ENCODE measurements around the gene REN. TPM values are rescaled to one million over a fixed set of nuclear protein-coding genes. Genes with fewer than 3 reads are reported as not detected.

Gene REN
- total RNA-seq, 2 donors from 2014 or later: 0.18 to 0.59 TPM

DNA sequence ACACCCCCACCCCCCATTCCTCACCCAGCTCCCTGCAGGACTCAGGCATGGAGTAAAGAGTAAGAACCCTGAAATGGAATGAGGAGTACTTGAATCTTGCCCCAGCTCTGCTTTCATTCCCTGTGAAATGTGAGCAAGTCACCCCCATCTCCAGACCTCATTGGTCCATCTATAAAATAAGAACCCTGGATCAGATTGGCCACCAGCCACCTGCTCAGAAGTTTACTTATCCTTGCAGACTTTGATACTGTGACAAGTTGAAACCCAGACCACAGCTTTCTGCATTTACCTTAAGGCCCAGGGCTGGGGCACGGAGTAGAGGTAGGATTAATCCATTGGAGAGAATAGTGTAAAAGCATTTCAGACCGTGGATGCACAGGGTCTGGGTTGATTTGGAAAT is 27.9 kb upstream of the REN start:
- ATAC-seq (peak; percentile 26), DNase-seq (peak in 1 of 2 donors; percentile 26)
- intact Hi-C loops (cut with DNase I, micrococcal nuclease): no loop called here

DNA sequence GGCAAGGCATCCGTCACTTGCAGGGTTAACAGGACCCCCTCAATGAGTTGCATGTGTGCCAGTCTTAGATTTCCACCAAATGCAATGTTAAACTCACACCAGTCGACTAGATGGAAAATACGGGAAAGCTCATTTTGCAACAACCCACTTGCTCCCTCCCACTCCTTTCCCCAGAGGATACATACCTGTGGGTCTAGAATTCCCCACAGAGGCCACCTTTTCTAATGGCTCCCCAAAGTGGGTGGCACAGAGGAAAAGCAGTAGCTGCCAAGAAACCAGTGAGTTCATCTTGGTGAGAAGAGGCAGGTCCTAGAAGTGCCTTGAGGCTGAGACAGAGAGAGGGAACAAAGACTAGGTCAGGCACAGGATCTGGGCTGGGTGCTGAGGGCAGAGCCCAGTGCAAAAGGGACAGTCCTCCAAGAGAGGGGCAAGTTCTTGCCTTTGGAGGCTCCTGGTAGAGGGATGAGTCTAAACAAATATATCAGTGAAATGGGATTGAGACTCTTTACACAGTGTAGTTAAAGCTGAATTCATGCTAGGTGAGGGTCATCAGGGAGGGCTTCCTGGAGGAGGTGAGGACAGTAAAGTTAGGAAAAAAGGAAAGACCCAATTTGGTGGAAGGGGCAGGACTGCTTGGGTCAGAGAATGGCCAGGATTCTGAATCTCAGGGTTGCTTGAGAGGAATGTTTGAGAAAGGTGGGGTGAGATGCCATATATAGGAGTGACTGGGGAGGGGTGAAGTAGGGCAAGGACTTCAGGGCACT is 26.6 kb upstream of the REN start:
- intact Hi-C loops (cut with DNase I, micrococcal nuclease): no loop called here
- ATAC-seq (peak; percentile 15), DNase-seq (no peak)

DNA sequence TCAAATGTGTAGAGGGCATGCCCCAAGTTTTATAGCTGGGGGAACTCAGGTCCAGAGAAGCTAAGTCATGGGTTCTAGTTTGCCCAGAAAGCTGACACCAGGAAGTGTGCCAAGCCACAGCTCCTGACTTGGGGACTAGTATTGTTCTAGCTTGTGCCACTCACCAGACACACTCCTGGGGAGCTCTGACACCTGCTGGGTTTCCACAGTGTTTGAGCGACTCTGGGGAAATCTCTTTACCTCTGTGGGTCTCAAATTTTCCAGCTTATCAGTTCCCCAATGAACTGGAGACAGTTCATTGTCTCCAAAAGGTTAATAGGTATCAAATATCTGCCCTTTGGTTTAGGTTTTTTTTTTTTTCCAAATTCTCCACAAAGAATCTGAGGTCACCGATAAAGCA is 25.9 kb upstream of the REN start:
- ATAC-seq: no peak

DNA sequence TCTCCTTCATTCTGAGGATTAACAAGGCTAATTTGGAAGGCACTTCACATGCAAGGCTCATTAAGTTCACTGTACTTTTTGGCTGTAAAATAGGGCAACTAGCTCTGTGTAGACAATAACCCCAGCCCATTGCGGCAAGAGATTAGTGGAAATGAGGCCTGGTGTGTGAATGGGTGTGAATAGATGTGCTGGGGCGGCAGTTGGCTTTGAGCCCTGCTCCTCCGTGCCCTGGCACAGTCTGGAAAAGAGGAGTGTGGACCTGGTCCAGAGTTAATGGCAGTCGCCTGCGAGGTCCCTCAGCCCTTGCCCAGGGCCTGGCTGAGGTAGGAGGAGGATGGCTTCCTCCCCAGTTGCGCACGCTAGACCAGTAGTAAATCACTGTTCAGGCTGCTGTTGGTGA is 25.3 kb upstream of the REN start:
- intact Hi-C loops (cut with DNase I, micrococcal nuclease): no loop called here
- peak in 1 of 2 donors; percentile 11 for DNase-seq
- ATAC-seq: peak; percentile 23

More for the DNA sequence above, 25.9 kb upstream of the REN start:
- no peak for DNase-seq
- intact Hi-C loops (cut with DNase I, micrococcal nuclease): no loop called here

DNA sequence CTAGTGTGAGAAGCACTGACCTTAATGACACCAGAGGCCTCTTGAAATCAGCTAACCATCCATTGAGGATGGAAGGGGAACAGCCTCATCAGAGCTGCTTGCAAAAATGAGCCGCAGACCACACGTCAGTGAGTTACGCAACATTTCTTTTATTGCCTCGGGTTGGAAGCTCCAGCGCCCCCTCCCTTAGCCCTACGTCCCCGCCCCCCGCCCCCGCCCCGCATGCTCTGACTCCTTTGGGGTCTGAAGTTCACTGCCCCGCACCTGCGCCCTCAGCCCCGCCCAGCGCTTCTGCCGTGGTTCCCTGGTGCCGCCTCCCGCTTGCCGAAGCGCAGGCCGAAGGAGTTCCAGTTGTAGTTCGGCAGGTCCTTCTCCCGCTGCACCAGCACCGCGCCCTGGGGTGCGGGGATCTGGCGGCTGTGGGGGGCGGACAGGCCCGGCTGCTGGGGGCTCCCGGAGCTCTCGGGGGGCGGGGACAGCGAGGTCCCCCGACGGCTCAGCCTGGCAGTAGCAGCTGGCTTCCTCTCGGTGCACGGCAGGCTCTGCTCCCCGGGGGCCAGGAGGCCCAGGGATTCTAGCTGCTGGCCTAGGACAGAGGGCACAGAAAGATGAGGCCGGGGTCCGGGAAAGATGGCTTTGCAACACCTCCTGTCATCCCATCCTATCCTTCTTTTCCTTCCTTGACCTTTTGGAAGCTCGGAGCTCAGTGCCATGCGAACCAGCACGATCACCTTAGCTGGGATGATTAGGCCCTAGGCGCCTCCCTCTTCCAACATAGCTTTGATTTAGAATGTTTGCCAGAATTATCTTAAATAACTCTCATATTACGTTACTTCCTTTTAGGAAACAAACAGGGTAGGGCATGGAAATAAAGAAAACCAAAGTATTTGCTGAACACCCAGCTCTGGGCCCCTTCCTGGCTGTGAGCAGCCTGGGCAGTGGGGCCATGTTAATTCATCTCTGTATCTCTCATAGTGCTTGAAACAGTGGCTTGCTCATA is 24.4 kb upstream of the REN start:
- intact Hi-C loops (cut with DNase I, micrococcal nuclease): no loop called here
- ATAC-seq: peak; percentile 86
- DNase-seq: peak; percentile 71 to 73

DNA sequence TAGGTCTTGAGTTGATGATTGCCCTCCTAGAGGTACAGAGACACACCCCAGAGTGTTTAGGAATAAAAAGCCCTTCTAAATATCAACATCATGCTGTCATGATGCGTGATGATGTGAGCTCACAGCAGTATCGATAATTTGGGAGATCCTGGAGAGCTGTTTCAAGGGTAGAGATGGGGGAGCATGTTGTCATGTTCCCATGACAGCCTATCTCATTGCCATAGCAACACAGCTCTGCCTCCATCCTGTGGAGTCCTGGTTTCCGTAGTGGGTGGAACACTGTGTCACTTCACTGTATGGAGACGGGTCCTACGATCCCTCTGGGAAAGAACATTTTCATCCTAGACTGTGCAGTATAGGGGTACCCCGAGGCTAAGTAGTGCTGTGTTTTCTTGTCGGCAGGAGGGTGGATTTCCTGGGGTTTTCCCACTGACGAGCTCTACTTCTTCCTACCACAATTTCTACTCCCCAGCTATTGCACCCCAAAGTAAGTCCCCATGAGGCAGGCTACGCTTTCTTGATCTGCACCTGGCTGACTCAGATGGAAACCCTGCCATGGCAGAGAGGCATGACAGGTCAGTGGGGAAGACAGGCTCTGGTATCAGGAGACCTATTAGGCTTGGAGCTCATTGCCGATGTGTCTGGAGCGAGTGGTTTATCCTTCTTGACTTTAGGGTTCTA is 23.0 kb upstream of the REN start:
- DNase-seq (no peak), ATAC-seq (no peak)

DNA sequence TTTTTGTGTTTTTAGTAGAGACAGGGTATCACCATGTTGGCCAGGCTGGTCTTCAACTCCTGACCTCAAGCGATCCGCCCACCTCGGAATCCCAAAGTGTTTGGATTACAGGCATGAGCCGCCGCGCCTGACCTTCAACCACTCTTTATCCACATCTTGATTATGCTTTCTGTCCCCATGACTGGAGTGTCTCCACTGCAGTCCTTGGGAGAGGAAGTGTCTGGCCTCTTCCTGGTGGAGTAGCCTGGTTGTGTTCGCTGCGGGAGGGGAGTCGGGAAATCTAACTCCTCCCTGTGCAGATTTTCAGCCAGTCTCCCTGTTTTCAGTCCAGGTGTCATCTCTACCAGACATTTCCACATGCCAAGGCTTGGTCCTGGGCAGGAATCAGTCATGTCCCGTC is 20.5 kb upstream of the REN start:
- no peak for ATAC-seq
- intact Hi-C loops (cut with DNase I, micrococcal nuclease): no loop called here
- no peak for DNase-seq

More for the DNA sequence above, 23.0 kb upstream of the REN start:
- intact Hi-C loops (cut with DNase I, micrococcal nuclease): no loop called here

DNA sequence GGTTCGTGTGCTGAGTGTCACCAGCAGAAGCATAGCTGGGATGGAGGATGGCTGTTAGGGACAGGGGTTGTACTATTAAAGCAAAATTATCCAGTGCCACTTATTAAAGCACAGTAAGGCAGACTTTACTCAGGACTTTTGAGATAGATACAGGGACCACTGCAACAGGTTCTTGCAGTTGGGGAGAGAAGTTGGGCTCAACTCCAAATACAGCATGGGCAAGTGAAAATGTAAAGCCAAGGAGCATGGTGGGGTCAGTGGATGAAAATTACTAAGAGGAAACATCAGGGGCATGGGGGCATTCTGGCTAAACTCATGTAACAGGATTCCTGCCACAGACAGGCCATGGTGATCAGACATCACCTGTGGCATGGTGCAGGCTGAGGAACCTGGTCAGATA is 15.0 kb upstream of the REN start:
- intact Hi-C loops (cut with DNase I, micrococcal nuclease): no loop called here
- no peak for ATAC-seq
- no peak for DNase-seq

DNA sequence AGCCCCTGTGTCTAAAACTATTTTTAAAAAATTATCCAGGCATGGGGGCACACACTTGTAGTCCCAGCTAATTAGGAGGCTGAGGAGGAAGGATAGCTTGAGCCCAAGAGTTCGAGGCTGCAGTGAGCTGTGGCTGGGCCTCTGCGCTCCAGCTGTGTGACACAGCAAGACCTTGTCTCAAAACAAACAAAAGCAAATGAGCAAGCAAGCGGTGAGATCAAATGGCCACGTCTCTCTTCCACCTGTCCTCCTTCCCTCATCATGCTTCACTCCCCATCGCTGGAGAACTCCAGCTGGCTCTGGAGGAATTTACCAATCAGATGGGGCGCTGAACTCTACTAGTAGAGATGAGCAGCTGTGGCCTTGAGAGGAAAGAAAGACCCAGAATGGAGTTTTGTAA is 14.0 kb upstream of the REN start:
- DNase-seq (no peak), ATAC-seq (no peak)
- intact Hi-C loops (cut with DNase I, micrococcal nuclease): no loop called here

DNA sequence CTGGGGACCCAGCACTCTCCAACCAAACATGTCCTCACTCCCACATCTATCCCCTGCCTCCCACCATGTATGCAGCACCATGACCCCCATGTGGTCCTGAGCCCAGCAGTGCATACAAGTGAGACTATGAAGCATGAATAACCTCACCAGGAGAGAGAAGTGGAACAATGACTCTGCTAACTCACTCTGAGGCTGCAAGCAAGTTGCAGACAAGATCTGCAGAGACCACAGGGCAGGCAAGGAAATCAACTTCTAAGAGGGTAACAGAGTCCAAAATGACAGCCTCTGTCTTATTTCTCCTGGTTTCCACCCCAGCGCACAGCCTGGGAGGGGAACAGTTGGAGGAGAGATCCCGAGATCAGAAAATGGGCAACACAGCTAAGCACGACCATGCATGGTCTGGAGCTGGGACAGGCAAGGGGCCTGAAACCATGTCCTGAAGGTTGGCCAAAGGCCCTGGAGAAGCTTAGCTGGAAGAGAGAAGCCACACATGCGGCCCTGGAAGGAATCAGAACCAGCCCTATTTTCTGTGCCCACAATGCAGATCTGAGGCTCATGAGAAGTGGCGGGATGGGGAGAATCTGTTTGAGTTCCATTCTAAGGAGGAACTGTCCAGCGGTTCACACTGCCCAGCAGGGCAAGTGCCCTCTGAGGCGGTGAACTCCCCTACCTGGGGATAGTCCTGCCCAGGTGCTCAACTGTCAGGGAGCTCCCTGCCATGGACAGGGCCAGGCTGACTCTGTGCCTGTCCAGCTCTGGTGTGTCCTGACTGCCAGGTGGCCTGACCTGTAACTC is 12.5 kb upstream of the REN start:
- ATAC-seq (no peak), DNase-seq (no peak)

DNA sequence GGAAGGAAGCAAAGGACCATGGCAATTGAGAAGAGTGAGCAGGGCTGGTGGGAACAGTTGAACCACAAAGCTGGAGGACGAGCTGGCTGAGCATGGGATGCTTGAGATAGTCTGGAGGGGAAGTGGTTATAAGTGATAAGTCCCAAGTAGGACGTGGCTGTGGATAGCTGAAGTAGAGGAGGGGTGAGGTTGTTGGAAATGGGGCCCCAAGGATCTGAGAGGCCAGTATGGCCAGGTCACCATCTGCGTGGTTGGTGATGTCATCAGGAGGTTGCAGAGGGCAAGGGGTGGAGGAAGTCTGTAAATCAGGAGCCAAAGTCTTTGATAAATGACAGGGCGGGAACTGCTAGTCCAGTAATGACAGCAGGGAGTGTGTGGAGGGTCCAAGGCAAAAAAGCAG is 11.0 kb upstream of the REN start:
- ATAC-seq (peak; percentile 68), DNase-seq (no peak)
- intact Hi-C loops (cut with DNase I, micrococcal nuclease): no loop called here

More for the DNA sequence above, 12.5 kb upstream of the REN start:
- intact Hi-C loops (cut with DNase I, micrococcal nuclease): no loop called here

DNA sequence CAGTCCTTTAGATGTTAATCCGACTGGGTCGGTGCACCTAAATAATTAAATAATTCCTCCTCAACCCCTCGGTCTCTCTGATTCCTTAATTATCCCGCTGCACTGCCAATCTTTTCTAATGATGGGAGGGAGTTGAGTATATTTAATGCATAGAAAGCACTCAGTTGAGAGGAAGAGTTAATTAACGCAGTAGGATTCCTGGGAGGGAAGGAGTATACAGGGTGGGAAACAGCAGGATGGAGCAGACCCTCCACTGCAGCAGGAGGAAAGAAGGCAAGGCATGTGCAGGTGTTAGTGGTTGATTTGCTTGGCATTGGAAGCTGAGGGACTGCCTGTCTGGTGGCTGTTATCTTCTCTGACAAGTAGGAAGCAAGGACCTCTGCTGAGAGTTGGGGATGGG is 9.9 kb upstream of the REN start:
- ATAC-seq (no peak), DNase-seq (no peak)
- intact Hi-C loops (cut with DNase I, micrococcal nuclease): no loop called here

DNA sequence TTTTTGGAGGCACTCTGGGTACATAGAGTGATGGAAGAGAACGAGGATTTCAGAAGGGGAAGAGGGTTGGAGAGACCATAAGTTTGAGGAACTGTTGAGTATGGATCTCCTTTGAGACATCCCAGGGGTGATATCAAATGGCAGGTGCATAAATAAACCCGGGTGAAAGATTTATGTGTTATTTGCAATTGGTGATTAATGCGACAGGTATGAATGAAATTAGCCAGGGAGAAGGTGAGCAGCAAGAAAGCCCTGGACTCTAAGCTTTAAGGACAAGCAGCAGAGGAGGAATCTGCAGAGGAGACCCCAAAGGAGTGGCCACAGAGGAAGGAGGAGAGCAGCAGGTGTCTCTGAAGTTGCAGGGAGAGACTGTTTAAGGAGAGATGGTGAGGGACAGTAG is 8.8 kb upstream of the REN start:
- DNase-seq: no peak
- no peak for ATAC-seq
- intact Hi-C loops (cut with DNase I, micrococcal nuclease): no loop called here

DNA sequence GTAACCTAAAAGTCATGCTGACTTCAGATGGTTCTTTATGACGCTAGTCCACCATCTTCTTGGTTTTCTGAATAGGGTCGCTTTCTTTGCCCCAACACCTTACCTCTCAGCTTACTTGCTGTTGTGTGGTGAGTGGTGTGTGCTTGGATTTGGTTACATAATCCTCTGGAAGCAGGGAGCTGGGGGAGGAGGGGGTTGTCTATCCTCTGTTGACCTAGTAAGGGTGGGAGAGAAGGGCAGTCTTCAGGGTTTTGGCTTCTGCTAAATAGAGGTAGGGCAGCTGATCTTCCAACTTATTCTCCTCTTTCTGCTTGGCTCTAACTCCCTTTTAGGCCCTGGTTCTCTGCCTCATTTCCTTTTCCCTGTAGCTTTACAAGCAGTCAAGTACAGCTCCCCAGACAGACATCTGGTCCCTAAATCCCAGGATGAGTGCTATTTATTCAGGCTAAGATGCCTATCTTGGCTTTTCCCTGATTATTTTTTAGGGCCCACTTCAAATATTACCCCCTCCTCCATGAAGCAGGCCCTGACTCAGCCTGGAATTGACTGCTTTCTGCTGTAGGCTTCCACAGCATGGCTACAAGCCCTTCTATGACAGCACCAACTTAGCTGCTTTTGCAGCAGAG is 6.4 kb upstream of the REN start:
- no peak for DNase-seq
- no peak for ATAC-seq
- intact Hi-C loops (cut with DNase I, micrococcal nuclease): no loop called here

DNA sequence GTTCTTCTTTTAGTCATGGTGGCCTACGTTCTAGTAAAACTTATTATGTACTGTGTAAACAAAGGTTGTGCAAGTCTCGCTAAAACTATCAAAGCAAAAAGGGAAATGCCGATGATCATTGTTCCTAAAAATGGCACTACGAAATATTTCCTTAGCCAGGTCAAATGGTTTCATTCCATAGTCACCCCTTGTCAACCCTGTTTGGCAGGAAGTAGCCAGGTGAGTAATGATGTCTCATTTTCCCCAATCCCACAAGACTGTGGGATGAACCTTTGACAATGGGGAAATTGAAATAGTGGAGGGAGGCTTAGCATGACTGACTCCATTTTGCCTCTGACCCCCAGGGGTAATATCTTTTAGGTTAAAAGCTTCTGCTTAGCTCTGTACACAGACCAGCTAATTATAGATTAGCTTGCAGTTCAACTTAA is 5.6 kb upstream of the REN start:
- intact Hi-C loops (cut with DNase I, micrococcal nuclease): no loop called here
- ATAC-seq (no peak), DNase-seq (no peak)

DNA sequence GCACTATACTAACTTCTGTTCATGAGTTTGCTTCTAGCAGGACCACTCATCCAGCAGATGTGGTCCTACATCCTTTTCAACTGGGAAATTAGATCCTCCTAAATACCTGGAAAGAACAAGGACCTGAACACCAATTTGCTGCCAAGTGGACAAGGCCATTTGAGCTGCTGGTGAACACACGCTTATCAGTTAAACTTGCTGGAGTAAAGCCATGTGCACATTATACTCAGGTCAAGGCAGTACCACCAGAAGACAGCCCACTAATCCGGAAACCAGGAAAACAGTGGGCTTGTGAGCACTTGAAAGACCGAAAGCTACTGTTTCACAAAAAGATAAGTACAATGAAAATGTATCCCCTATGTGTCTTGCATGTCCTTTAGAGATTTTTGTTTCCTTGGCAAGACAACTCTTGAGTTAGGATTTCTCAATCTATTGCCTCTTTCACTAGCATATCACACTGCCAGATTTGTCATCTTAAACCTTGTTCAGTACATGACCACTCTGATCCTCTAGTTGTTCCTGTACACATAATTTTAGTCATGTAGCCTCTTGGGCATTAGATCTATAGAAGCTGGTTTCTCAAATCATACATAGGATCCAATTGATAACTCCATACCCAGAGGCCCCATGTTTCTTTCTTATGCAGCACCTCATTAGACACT is 4.5 kb upstream of the REN start:
- DNase-seq (no peak), ATAC-seq (no peak)
- intact Hi-C loops (cut with DNase I, micrococcal nuclease): no loop called here

DNA sequence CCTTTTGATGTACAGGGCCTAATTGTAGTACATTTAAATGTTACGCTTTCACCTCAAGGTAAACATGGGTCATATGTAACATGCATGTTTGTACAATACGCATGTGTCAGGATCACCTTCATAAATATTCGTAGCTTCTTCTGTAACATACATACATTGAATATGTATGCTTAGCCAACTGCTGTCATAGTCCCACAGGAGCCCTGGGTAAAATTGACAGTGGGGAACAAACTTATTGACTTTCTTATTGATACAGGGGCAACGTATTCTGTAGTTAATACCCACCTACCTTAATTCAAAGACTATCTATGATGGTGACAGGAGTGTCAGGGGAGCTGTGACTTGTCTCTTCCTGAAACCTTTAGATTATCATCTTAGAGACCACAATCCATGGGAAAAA is 3.7 kb upstream of the REN start:
- intact Hi-C loops (cut with DNase I, micrococcal nuclease): loop anchor here in 1 of 2 donors (10.0 kb wide), 1 partner anchor 195 kb away; no protein-coding TSS in a partner anchor
- DNase-seq: no peak
- ATAC-seq: no peak

DNA sequence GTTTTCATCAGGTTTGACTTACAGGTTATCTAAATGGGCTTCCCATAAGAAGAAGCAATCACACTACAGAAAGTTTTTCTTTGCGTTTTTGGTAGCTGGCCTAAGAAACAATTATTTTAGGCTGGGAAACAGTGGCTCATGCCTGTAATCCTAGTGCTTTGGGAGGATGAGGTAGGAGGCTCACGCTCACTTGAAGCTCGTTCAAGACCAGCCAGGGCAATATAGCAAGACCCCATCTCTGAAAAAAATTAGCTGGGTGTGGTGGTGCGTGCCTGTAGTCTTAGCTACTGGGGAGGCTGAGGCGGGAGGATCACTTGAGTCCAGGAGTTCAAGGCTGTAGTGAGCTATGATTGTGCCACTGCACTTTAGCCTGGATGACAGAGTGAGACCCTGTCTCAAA is 1.6 kb upstream of the REN start:
- intact Hi-C loops (cut with DNase I, micrococcal nuclease): loop anchor here in 1 of 2 donors (10.0 kb wide), 1 partner anchor 197 kb away; no protein-coding TSS in a partner anchor
- no peak for ATAC-seq

More for the DNA sequence above, 1.6 kb upstream of the REN start:
- DNase-seq: no peak
